LNCaP clone FGC (cell line): ENCODE results near the gene NECTIN4.

Experiments used
- DNase-seq: peaks from one replicate; pipeline ENCODE4 v3.0.0-alpha.2; 2011; ENCODE audit warnings: low read depth
- H3K4me3 ChIP-seq: 2 replicates; pipeline ENCODE4 v1.5.1; 2011; ENCODE audit warnings: mild to moderate bottlenecking, low read depth, low read length, control low read depth
- CTCF ChIP-seq: IDR thresholded peaks from 2 replicates; pipeline ENCODE4 v1.5.1; 2012; ENCODE audit warnings: mild to moderate bottlenecking; ENCODE audit not compliant: control insufficient read depth, insufficient read depth; ENCODE audit errors: extremely low read depth

The NECTIN4 gene

GRCh38 chr1:161076410-161076809 is 12.9 kb downstream of the NECTIN4 start:
- H3K4me3 ChIP-seq = no peak overlapping the region
- DNase-seq = no peak
- TF ChIP-seq CTCF = no peak

- no peak for DNase-seq
- TF ChIP-seq CTCF = no peak
- no peak overlapping the region for H3K4me3 ChIP-seq
Observed at GRCh38 chr1:161074676-161075368, 14.5 kb downstream of the NECTIN4 start.

GRCh38 chr1:161073474-161074121 is 15.8 kb downstream of the NECTIN4 start:
- no peak for DNase-seq

GRCh38 chr1:161072751-161073449 is 16.5 kb downstream of the NECTIN4 start:
- no peak for DNase-seq
- no peak for TF ChIP-seq CTCF
- H3K4me3 ChIP-seq = no peak overlapping the region

More at GRCh38 chr1:161073474-161074121, 15.8 kb downstream of the NECTIN4 start:
- TF ChIP-seq CTCF = no peak
- H3K4me3 ChIP-seq = no peak overlapping the region

- peak; percentile 34 for DNase-seq
- no peak overlapping the region for H3K4me3 ChIP-seq
- TF ChIP-seq CTCF = peak; percentile 77
Observed at GRCh38 chr1:161071886-161072371, 17.4 kb downstream of the NECTIN4 start.

- no peak for DNase-seq
- no peak for TF ChIP-seq CTCF
- H3K4me3 ChIP-seq = no peak overlapping the region
Observed at GRCh38 chr1:161070761-161071160, 18.6 kb downstream of the NECTIN4 start.
